Fibroblast of lung (primary cell): ENCODE results near the gene HRG.

Source experiments
- EZH2 ChIP-seq: IDR thresholded peaks from 2 replicates; pipeline ENCODE4 v1.5.1; 2012; ENCODE audit warnings: low read length, control low read depth, mild to moderate bottlenecking; ENCODE audit errors: missing control alignments
- TF ChIP-seq, protein P1 (sequence below), 2 donors: IDR thresholded peaks in 1 of 2; conservative IDR thresholded peaks in 1 of 2; 1 replicate in 1 of 2; 2 replicates in 1 of 2; pipeline ENCODE4 v1.5.1; 2011 to 2012; ENCODE audit warnings: low read length in 2 of 2, control low read depth in 1 of 2, inconsistent platforms in 1 of 2, low read depth in 1 of 2, mild to moderate bottlenecking in 1 of 2

- TF ChIP-seq, protein P1, sequence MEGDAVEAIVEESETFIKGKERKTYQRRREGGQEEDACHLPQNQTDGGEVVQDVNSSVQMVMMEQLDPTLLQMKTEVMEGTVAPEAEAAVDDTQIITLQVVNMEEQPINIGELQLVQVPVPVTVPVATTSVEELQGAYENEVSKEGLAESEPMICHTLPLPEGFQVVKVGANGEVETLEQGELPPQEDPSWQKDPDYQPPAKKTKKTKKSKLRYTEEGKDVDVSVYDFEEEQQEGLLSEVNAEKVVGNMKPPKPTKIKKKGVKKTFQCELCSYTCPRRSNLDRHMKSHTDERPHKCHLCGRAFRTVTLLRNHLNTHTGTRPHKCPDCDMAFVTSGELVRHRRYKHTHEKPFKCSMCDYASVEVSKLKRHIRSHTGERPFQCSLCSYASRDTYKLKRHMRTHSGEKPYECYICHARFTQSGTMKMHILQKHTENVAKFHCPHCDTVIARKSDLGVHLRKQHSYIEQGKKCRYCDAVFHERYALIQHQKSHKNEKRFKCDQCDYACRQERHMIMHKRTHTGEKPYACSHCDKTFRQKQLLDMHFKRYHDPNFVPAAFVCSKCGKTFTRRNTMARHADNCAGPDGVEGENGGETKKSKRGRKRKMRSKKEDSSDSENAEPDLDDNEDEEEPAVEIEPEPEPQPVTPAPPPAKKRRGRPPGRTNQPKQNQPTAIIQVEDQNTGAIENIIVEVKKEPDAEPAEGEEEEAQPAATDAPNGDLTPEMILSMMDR (conservative IDR thresholded peaks at IDR 0.05 in 1 of 2, IDR thresholded peaks at IDR 0.05 in 1 of 2; ENCODE audit: low read depth in 1 of 2, low read length in 2 of 2), result no peak
- TF ChIP-seq EZH2, result no peak
Observed at GRCh38 chr3:186630950-186631641, 34.7 kb upstream of the HRG start.
